Measurements from ENCODE around the gene ARID1A.
A peak's percentile ranks its signal among the peaks of the same experiment; 100 is the strongest.
"Not testable (repeated sequence)": the region's sequence is repeated elsewhere in the genome, so short reads cannot be mapped to it uniquely, and the experiment has no call there.

ARID1A gene

GRCh38 chr1:26723013-26723991, 27.5 kb downstream of the ARID1A start:
- peaks cover 37% of the 10 kb centered on the region for H4K20me1 ChIP-seq (ENCODE audit: low read depth, low read length)
- no peaks in the 10 kb centered on the region for H3K9me3 ChIP-seq (ENCODE audit: insufficient read depth, low read length)
- H2AFZ ChIP-seq (ENCODE audit: low read depth, low read length, severe bottlenecking): no peak overlapping the region
- peak overlapping the region; percentile 53; the same call in 1 of the 2 replicates for H3K27ac ChIP-seq (ENCODE audit: low read depth, low read length)
- peak overlapping the region; percentile 0; the same call in 1 of the 2 replicates for H3K9ac ChIP-seq (ENCODE audit: low read length)
- H3K4me3 ChIP-seq (ENCODE audit: insufficient read depth, low read length, poor library complexity, severe bottlenecking): no peak overlapping the region
- peaks cover 6% of the 10 kb centered on the region; the same call in 1 of the 2 replicates for H3K36me3 ChIP-seq (ENCODE audit: low read length)
- H3K4me2 ChIP-seq (ENCODE audit: low read depth, low read length, poor library complexity, severe bottlenecking): peak overlapping the region; percentile 44
- no peak for TF ChIP-seq EZH2phosphoT487 (conservative IDR thresholded peaks at IDR 0.05; ENCODE audit: low read length)
- TF ChIP-seq CTCF (IDR thresholded peaks at IDR 0.05; ENCODE audit: insufficient read depth, low read length, poor library complexity, severe bottlenecking): no peak
- H3F3A ChIP-seq (ENCODE audit: insufficient read depth): peaks cover 15% of the 10 kb centered on the region; the same call in 1 of the 2 replicates
- no peaks in the 10 kb centered on the region for H3K27me3 ChIP-seq (ENCODE audit: low read length)
- peaks cover 99% of the 10 kb centered on the region for H3K79me2 ChIP-seq (ENCODE audit: insufficient read depth, low read length)
- no peaks in the 10 kb centered on the region for H3K9me2 ChIP-seq (replicated peaks; ENCODE audit: insufficient read depth, low read length)

- Histone ChIP-seq H3K9ac (ENCODE audit: low read length) (peak overlapping the region; percentile 9; the same call in 1 of the 2 replicates), H3K4me3 (ENCODE audit: insufficient read depth, low read length, poor library complexity, severe bottlenecking) (no peak overlapping the region), H3K27me3 (ENCODE audit: low read length) (no peaks in the 10 kb centered on the region), H3K27ac (ENCODE audit: low read depth, low read length) (peak overlapping the region; percentile 53), H3K4me2 (ENCODE audit: low read depth, low read length, poor library complexity, severe bottlenecking) (peak overlapping the region; percentile 44), H4K20me1 (ENCODE audit: low read depth, low read length) (peaks cover 32% of the 10 kb centered on the region), H3K36me3 (ENCODE audit: low read length) (0 out of 2 replicates have a peak, but pooled peaks cover 3% of the 10 kb centered on the region), H3K9me2 (replicated peaks; ENCODE audit: insufficient read depth, low read length) (no peaks in the 10 kb centered on the region), H3K79me2 (ENCODE audit: insufficient read depth, low read length) (peaks cover 99% of the 10 kb centered on the region), H3F3A (ENCODE audit: insufficient read depth) (peaks cover 17% of the 10 kb centered on the region; the same call in 1 of the 2 replicates), H3K9me3 (ENCODE audit: insufficient read depth, low read length) (no peaks in the 10 kb centered on the region), H2AFZ (ENCODE audit: low read depth, low read length, severe bottlenecking) (no peak overlapping the region)
- TF ChIP-seq EZH2phosphoT487 (conservative IDR thresholded peaks at IDR 0.05; ENCODE audit: low read length) (no peak), CTCF (IDR thresholded peaks at IDR 0.05; ENCODE audit: insufficient read depth, low read length, poor library complexity, severe bottlenecking) (no peak)
Measured at GRCh38 chr1:26724118-26724517, 28.3 kb downstream of the ARID1A start.

- H3K9me2 ChIP-seq (replicated peaks; ENCODE audit: insufficient read depth, low read length): no peaks in the 10 kb centered on the region
- TF ChIP-seq EZH2phosphoT487 (conservative IDR thresholded peaks at IDR 0.05; ENCODE audit: low read length) (no peak), CTCF (IDR thresholded peaks at IDR 0.05; ENCODE audit: insufficient read depth, low read length, poor library complexity, severe bottlenecking) (no peak)
- peaks cover 100% of the 10 kb centered on the region for H3K79me2 ChIP-seq (ENCODE audit: insufficient read depth, low read length)
- H3K9me3 ChIP-seq (ENCODE audit: insufficient read depth, low read length): no peaks in the 10 kb centered on the region
- H3K36me3 ChIP-seq (ENCODE audit: low read length): peaks cover 3% of the 10 kb centered on the region; the same call in 1 of the 2 replicates
- 0 out of 2 replicates have a peak overlapping the region, but pooled peaks have one; percentile 9 for H3K9ac ChIP-seq (ENCODE audit: low read length)
- peak overlapping the region; percentile 44 for H3K4me2 ChIP-seq (ENCODE audit: low read depth, low read length, poor library complexity, severe bottlenecking)
- H3F3A ChIP-seq (ENCODE audit: insufficient read depth): peaks cover 17% of the 10 kb centered on the region; the same call in 1 of the 2 replicates
- H3K27me3 ChIP-seq (ENCODE audit: low read length): no peaks in the 10 kb centered on the region
- H3K4me3 ChIP-seq (ENCODE audit: insufficient read depth, low read length, poor library complexity, severe bottlenecking): no peak overlapping the region
- peak overlapping the region; percentile 53; the same call in 1 of the 2 replicates for H3K27ac ChIP-seq (ENCODE audit: low read depth, low read length)
- H2AFZ ChIP-seq (ENCODE audit: low read depth, low read length, severe bottlenecking): no peak overlapping the region
- peaks cover 29% of the 10 kb centered on the region for H4K20me1 ChIP-seq (ENCODE audit: low read depth, low read length)
Measured at GRCh38 chr1:26724926-26725325, 29.1 kb downstream of the ARID1A start.

DNA sequence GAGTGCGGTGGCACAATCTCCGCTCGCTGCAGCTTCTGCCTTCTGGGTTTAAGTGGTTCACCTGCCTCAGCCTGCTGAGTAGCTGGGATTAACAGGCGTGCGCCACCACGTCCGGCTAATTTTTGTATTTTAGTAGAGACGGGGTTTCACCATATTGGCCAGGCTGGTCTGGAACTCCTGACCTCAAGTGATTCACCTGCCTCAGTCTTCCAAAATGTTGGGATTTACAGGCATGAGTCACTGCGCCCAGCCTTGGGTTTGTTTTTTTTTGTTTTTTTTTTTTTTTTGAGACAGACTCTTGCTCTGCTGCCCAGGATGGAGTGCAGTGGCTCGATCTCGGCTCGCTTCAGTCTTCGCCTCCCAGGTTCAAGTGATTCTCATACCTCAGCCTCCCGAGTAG, 30.1 kb downstream of the ARID1A start:
- H3K9ac ChIP-seq (ENCODE audit: low read length); H3K9me3 ChIP-seq (ENCODE audit: insufficient read depth, low read length); H3K27ac ChIP-seq (ENCODE audit: low read depth, low read length); H3K4me3 ChIP-seq (ENCODE audit: insufficient read depth, low read length, poor library complexity, severe bottlenecking); H3K9me2 ChIP-seq (replicated peaks; ENCODE audit: insufficient read depth, low read length); H2AFZ ChIP-seq (ENCODE audit: low read depth, low read length, severe bottlenecking); H3K27me3 ChIP-seq (ENCODE audit: low read length); H3K4me2 ChIP-seq (ENCODE audit: low read depth, low read length, poor library complexity, severe bottlenecking): not testable (repeated sequence)
- peaks cover 12% of the 10 kb centered on the region for H3K36me3 ChIP-seq (ENCODE audit: low read length)
- H3K79me2 ChIP-seq (ENCODE audit: insufficient read depth, low read length): peaks cover 99% of the 10 kb centered on the region
- H4K20me1 ChIP-seq (ENCODE audit: low read depth, low read length): peaks cover 29% of the 10 kb centered on the region
- H3F3A ChIP-seq (ENCODE audit: insufficient read depth): peaks cover 21% of the 10 kb centered on the region; the same call in 1 of the 2 replicates
